Sigmoid colon (tissue), 4 donors: ENCODE results near the gene RPS6KA2.

Source experiments
- CTCF ChIP-seq, 4 experiments: fragments of 450-650 bp in 3 of 4; fragments of 200-600 bp in 1 of 4; IDR thresholded peaks; one replicate each; pipeline ENCODE4 v1.5.1; 2016 to 2019; ENCODE audit warnings: antibody characterized with exemption in 4 of 4, mild to moderate bottlenecking in 3 of 4, moderate library complexity in 2 of 4
- EP300 ChIP-seq, 4 donors: sonication (generic); formaldehyde crosslinking; IDR thresholded peaks; one replicate each; pipeline ENCODE4 v1.6.1; 2017; ENCODE audit warnings: antibody characterized with exemption in 4 of 4

DNA sequence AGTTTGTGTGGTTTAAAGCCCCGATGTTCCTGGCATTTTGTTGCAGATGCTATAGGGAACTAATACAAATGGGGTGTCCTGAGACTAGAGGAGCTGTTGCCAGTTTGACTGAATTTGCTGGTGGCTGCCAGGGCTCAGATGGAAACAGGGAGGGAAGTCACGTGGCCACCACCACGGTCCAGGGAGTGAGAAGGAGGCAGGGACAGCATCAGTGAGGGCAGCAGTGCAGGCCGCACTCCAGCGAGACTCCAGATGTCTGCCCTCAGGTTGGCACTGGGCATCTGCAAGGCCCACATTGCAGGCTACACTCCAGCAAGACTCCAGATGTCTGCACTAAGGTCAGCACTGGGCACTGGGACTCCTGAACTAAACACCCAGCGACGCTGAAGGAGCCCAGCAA is 126.8 kb downstream of the RPS6KA2 start:
- TF ChIP-seq CTCF (IDR thresholded peaks at IDR 0.05), result no peak
- no peak for TF ChIP-seq EP300 (IDR thresholded peaks at IDR 0.05)
